ENCODE results near the gene CARMIL1. TPM values are rescaled to one million over a fixed set of nuclear protein-coding genes. Genes with fewer than 3 reads are reported as not detected.

CARMIL1 gene
- total and polyA plus RNA-seq, 2 donors from 2014 or later: 22.3 to 51.1 TPM

DNA sequence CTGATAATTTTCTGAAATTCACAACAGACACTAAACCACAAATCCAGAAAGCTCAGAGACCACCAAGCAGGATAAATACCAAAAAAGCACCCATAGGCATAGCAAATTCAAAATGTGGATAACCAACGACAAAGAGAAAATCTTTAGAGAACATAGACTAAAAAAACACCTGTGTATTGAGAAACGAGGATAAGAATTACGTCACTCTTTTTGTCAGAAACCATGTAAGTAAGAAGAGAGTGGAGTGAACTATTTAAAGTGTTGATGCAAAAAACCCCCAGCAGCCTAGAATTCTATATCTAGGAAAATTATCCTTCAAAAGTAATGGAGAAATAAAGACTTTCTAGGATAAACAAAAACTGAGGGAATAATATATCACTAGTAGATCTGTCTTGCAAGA is 245.9 kb downstream of the CARMIL1 start:
- DNase-seq (no peak), FAIRE-seq (no peak)
- H3K4me1 ChIP-seq (ENCODE audit: control insufficient read depth in 2 of 3, insufficient read depth in 2 of 3, low read depth in 1 of 3, low read length in 3 of 3): no peaks in the 10 kb centered on the region
- TF ChIP-seq, protein P1, sequence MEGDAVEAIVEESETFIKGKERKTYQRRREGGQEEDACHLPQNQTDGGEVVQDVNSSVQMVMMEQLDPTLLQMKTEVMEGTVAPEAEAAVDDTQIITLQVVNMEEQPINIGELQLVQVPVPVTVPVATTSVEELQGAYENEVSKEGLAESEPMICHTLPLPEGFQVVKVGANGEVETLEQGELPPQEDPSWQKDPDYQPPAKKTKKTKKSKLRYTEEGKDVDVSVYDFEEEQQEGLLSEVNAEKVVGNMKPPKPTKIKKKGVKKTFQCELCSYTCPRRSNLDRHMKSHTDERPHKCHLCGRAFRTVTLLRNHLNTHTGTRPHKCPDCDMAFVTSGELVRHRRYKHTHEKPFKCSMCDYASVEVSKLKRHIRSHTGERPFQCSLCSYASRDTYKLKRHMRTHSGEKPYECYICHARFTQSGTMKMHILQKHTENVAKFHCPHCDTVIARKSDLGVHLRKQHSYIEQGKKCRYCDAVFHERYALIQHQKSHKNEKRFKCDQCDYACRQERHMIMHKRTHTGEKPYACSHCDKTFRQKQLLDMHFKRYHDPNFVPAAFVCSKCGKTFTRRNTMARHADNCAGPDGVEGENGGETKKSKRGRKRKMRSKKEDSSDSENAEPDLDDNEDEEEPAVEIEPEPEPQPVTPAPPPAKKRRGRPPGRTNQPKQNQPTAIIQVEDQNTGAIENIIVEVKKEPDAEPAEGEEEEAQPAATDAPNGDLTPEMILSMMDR (IDR thresholded peaks at IDR 0.05; ENCODE audit: borderline replicate concordance, extremely low read depth, insufficient read depth): no peak
- no peak overlapping the region for H3K4me3 ChIP-seq (ENCODE audit: low read length in 3 of 3)
- no peaks in the 10 kb centered on the region for H3K36me3 ChIP-seq (ENCODE audit: control insufficient read depth in 2 of 3, insufficient read depth in 3 of 3, low read length in 3 of 3)
- H3K27me3 ChIP-seq (ENCODE audit: control insufficient read depth, insufficient read depth, low read length): no peaks in the 10 kb centered on the region
- no peak overlapping the region for H3K27ac ChIP-seq (ENCODE audit: low read depth in 2 of 2, low read length in 2 of 2)
- intact Hi-C loops (cut with DNase I): no loop called here
- no peaks in the 10 kb centered on the region for H3K9me3 ChIP-seq (ENCODE audit: control insufficient read depth in 2 of 3, insufficient read depth in 1 of 3, low read length in 3 of 3)
- no peak overlapping the region for H3K9ac ChIP-seq (ENCODE audit: low read length in 3 of 3)

DNA sequence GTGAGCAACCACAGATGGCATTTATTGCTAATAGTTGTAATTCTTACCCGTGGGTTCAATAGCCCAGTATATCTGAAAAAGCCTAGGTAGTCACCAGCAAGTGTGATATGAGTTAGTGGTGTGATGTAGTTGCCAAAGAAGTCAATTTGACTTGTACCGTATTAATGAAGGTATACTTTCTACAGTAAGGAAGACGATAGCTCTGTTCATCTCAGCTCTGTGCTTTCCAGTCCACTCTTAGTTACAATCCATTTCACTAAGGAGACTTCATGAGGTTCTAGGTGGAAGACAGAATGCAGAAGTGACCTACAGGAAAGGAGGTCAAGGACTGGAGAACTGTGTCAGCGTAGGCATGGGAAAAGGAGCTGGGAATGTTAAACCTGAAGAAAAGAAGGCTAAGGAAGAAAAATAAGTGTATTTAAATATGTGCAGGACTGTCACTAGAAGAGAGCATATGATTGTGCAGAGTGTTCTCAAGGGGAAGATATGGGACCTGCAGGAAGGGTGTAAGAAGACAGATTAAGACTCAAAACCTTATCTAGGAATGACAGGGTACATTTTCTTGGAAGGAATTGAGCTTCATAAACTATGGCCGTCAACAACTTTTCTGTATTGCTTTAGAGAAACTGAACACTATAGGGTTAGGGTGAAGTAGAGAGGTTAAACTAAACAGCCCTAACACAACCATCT is 255.9 kb downstream of the CARMIL1 start:
- DNase-seq (no peak), FAIRE-seq (no peak)
- H3K27ac ChIP-seq (ENCODE audit: low read depth in 2 of 2, low read length in 2 of 2): no peak overlapping the region
- H3K4me1 ChIP-seq (ENCODE audit: control insufficient read depth in 2 of 3, insufficient read depth in 2 of 3, low read depth in 1 of 3, low read length in 3 of 3): no peaks in the 10 kb centered on the region
- no peaks in the 10 kb centered on the region for H3K36me3 ChIP-seq (ENCODE audit: control insufficient read depth in 2 of 3, insufficient read depth in 3 of 3, low read length in 3 of 3)
- TF ChIP-seq, protein P1 (IDR thresholded peaks at IDR 0.05; ENCODE audit: borderline replicate concordance, extremely low read depth, insufficient read depth): no peak
- H3K27me3 ChIP-seq (ENCODE audit: control insufficient read depth, insufficient read depth, low read length): no peaks in the 10 kb centered on the region
- intact Hi-C loops (cut with DNase I): no loop called here
- no peak overlapping the region for H3K4me3 ChIP-seq (ENCODE audit: low read length in 3 of 3)
- H3K9ac ChIP-seq (ENCODE audit: low read length in 3 of 3): no peak overlapping the region
- no peaks in the 10 kb centered on the region for H3K9me3 ChIP-seq (ENCODE audit: control insufficient read depth in 2 of 3, insufficient read depth in 1 of 3, low read length in 3 of 3)

DNA sequence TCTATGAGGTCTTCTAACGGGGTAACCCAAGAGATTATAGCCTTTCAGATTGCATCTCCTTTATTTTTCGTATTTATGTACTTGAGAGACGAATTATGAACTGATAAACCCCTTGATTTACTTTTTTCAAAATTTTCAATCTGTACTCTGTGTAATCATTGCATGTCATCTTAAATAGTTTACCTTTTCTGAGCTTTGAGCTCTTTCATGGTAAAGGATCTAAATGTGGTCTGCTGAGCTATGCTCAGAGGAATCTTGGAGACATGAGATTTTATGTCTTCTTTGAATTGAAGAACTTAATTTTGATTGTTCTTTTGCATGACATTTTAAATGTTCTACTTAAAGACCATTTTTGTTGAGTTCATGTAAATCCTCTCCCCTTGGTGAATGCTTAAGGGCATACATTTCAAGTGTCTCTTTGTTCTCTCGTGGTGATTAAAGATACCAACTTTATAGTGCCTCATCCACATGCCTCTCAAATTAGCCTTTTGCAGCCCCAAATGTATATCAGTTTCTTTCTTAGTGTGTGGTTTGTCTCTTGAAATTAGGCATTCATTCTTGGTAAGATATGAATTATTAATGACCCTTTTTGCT is 256.6 kb downstream of the CARMIL1 start:
- FAIRE-seq (no peak), DNase-seq (no peak)
- intact Hi-C loops (cut with DNase I): no loop called here

More for the DNA sequence above, 256.6 kb downstream of the CARMIL1 start:
- Histone ChIP-seq H3K9me3 (ENCODE audit: control insufficient read depth in 2 of 3, insufficient read depth in 1 of 3, low read length in 3 of 3) (no peaks in the 10 kb centered on the region), H3K9ac (ENCODE audit: low read length in 3 of 3) (no peak overlapping the region), H3K27ac (ENCODE audit: low read depth in 2 of 2, low read length in 2 of 2) (no peak overlapping the region), H3K27me3 (ENCODE audit: control insufficient read depth, insufficient read depth, low read length) (no peaks in the 10 kb centered on the region), H3K36me3 (ENCODE audit: control insufficient read depth in 2 of 3, insufficient read depth in 3 of 3, low read length in 3 of 3) (no peaks in the 10 kb centered on the region), H3K4me1 (ENCODE audit: control insufficient read depth in 2 of 3, insufficient read depth in 2 of 3, low read depth in 1 of 3, low read length in 3 of 3) (no peaks in the 10 kb centered on the region), H3K4me3 (ENCODE audit: low read length in 3 of 3) (no peak overlapping the region)
- TF ChIP-seq, protein P1 (IDR thresholded peaks at IDR 0.05; ENCODE audit: borderline replicate concordance, extremely low read depth, insufficient read depth): no peak

Data from kidney (tissue), 14 donors.